Upper lobe of left lung (tissue), 4 donors: ENCODE results near the gene MEGF6.

Experiments used
- CTCF ChIP-seq, 6 experiments: fragments of 450-650 bp in 4 of 6; fragments of 200-600 bp in 2 of 6; sonication (generic) in 2 of 6; IDR thresholded peaks; one replicate each; pipeline ENCODE4 v1.5.1; 2016 to 2019; ENCODE audit warnings: antibody characterized with exemption in 6 of 6
- EP300 ChIP-seq, 4 donors: sonication (generic); formaldehyde crosslinking; IDR thresholded peaks; one replicate each; pipeline ENCODE4 v1.5.1; 2017; ENCODE audit warnings: antibody characterized with exemption in 4 of 4, control low read depth in 2 of 4
- POLR2AphosphoS5 ChIP-seq, 2 donors: sonication (generic); formaldehyde crosslinking; IDR thresholded peaks; one replicate each; pipeline ENCODE4 v1.5.1; 2017; ENCODE audit warnings: antibody characterized with exemption in 2 of 2

GRCh38 chr1:3473381-3473844 lies 137.9 kb downstream of the MEGF6 start:
- TF ChIP-seq POLR2AphosphoS5 (IDR thresholded peaks at IDR 0.05) (no peak), EP300 (IDR thresholded peaks at IDR 0.05) (no peak), CTCF (IDR thresholded peaks at IDR 0.05) (no peak)
